PC-3 (cell line): ENCODE results near the gene BATF.

Experiments used
- CTCF ChIP-seq: fragments of 300-600 bp; sonication (generic); conservative IDR thresholded peaks from 2 replicates; pipeline ENCODE4 v1.5.1; 2017; ENCODE audit warnings: antibody characterized with exemption, low read depth, mild to moderate bottlenecking, low read length
- EZH2phosphoT487 ChIP-seq: fragments of 300-600 bp; sonication (generic); IDR thresholded peaks from 2 replicates; pipeline ENCODE4 v1.6.1; 2018; ENCODE audit warnings: mild to moderate bottlenecking, antibody characterized with exemption, low read length, borderline replicate concordance

GRCh38 chr14:75479770-75480600 is 42.3 kb upstream of the BATF start:
- no peak for TF ChIP-seq EZH2phosphoT487
- TF ChIP-seq CTCF: no peak
